ENCODE measurements around the gene CARD16.
"Not testable (repeated sequence)": the region's sequence is repeated elsewhere in the genome, so short reads cannot be mapped to it uniquely, and the experiment has no call there.

CARD16 gene

DNA sequence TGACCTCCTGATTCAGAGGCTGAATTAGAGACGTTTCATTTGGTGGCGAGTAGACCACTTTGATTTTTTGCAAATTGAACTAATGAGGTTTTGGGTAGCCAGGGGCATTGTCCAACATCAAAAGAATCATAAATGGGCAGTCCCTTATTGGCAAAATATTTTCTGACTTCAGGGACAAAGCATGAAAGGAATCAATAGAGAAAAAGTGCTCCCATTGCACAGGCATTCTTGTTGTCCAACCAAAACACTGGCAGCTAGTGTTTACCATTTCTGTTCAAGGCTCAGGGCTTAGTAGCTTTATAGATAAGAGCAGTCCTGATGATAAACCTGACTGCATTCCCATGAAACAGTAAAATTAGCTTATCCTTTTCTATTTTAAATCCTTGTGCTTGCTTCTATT, 6.4 kb upstream of the CARD16 start:
- in situ Hi-C loops (cut with MboI; ENCODE audit: low sequenced_read_pairs) = no loop called here

- in situ Hi-C loops (cut with MboI; ENCODE audit: low sequenced_read_pairs) = no loop called here
These were observed 4.3 kb upstream of the CARD16 start for GRCh38 chr11:105049481-105049880.

DNA sequence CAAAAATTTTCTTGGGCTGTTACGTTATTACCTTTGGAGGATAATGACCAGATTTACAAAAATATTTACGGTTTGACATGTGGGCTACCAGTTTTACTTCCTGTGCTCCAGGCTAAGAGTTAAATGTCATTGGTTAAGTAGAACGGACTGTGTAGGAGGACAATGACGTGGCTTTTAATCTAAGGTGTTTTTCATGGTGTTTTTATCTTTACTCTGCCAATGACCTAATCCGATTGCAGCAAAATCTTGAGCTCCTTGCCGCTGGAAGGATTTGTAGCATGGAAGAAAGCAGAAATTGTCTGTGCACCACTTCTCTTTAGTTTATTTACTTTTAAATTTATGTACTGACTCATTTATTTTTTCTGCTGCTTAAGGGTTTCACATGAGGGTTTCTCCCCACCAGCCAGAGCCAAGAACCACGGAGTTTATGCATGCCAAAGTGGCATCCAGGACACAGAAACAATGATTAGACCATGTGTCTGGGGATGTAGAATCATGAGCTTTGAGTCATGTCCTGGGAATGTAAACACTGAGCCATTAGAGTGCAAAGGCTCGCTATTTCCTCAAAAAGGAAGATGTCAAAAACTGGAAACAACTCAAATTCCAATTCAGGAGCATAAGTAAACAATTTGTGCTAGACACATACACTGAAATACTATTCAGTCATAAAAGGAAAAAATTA, 1.9 kb upstream of the CARD16 start:
- in situ Hi-C loops (cut with MboI; ENCODE audit: low sequenced_read_pairs) = no loop called here

DNA sequence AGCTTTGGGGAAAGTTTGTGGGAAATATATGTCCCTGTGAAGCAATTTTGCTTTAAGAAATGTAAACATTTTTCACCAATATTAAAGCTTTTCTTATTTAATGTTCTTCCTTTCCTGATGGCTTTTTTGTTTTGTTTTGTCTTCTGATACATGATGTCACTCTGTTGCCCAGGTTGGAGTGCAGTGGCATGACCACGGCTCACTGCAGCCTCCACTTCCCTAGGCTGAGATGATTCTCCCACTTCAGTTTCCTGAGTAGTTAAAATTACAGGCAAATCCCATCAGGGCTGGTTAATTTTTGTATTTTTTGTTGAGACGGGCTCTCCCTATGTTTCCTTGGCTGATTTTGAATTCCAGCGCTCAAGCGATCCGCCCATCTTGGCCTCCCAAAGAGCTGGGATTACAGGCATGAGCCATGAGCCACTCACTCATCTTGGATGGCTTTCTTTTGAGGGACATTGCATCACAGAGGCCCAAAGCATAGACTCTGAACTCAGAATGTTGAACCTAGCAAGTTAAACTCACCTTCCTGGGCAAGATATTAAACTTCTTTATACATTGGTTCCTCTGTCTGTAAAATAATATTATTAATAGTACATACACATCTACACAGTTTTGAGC, 651 bp upstream of the CARD16 start:
- in situ Hi-C loops (cut with MboI; ENCODE audit: low sequenced_read_pairs) = no loop called here

DNA sequence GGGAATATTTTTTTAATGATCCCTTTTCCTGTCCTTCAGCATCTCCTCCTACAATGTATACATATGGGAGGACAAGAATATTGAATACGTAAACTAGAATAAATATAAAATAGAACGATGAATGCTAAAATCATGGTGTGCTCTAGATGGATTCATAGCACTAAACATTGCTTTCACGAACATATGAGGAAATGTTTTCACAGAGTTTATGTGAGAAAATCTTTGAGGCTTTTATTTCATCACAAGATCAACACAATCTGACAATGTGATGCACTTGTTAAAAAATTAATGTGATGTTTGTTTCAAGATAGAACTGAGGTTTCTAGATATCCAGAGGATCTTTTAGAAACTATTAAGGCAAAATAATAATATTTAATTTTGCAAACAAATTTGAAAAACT, 3.0 kb downstream of the CARD16 start:
- in situ Hi-C loops (cut with MboI; ENCODE audit: low sequenced_read_pairs) = no loop called here

GRCh38 chr11:105040703-105041102, 4.4 kb downstream of the CARD16 start:
- in situ Hi-C loops (cut with MboI; ENCODE audit: low sequenced_read_pairs) = no loop called here

DNA sequence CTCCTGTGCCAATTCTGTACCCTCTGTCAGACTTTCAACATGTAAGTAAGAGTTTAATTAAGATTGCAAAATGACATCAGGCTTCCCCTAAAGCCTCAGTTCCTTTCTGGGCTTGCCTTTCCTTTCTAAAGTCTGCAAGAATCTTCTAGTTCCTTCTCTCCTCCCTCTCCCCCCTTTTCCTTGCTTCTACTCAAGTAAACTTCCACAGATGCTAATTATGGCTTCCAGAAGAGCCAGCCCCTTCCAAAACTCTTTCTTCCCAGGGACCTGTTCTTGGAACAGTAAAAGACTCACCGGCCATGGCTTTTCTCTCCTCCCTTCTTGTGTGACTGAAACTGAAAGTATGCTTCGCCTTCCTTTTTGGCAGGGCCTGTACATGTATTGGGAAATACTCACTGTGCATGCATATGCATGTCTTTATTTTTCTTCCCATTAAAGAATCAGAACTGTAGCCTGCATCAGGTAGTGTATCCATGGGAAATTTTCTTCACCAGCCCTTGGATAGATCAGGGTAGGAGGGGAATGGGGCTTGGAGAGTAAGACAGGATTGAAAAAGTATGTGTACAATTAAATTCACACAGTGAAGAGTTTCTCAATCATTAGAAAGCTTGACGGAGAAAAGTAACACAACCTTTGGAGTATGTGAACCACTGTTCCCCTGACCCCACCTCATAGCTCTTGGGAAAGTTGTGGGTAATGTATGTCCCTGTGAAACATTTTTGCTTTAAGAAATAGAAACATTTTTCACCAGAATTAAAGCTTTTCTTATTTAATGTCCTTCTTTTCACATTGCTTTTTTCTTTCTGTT, 10.1 kb downstream of the CARD16 start, which contains the start of gene CASP1:
CASP1 (minus strand) TSS at position 332 of the 808 bp plus-strand sequence; CDS start at position 301, 31 bp downstream.
- in situ Hi-C loops (cut with MboI; ENCODE audit: low sequenced_read_pairs) = no loop called here

DNA sequence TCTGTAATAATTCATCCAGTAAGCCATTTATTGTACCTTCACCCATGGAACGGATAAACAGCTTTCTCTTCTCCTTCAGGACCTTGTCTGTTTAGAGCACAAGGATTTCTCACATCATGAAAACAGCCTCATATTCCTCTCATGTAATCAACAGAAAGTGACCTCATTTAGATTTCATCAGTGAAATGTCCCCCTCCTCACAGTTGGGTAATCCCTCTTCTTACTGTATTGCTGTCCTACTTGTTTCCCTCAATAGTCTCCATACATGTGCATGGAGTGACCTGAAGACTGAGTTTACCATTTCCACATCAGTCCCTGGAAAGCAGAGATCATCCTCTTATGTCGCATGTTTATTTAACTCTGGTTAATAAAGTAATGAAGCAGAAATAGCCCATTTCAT, 10.7 kb downstream of the CARD16 start:
- in situ Hi-C loops (cut with MboI; ENCODE audit: low sequenced_read_pairs) = not testable (repeated sequence)

DNA sequence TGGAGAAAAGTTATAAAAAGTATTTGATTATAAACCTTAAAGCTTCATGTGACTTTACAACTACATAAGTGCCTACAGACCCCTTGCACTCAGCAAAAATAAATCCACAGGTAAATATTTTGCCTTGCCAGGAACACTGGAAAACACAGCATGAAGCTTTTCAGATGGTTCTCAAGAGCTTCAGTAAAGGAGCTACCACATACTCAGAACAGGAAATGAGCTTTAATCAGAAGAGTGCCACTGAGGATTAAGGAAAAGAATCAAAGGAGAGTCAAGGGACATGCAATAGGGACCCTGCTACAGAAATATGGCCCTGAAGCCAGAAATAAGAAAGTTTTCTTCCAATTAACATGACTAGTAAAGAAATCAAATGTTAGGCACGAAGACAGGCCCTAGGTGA, 11.4 kb downstream of the CARD16 start:
- in situ Hi-C loops (cut with MboI; ENCODE audit: low sequenced_read_pairs) = no loop called here

DNA sequence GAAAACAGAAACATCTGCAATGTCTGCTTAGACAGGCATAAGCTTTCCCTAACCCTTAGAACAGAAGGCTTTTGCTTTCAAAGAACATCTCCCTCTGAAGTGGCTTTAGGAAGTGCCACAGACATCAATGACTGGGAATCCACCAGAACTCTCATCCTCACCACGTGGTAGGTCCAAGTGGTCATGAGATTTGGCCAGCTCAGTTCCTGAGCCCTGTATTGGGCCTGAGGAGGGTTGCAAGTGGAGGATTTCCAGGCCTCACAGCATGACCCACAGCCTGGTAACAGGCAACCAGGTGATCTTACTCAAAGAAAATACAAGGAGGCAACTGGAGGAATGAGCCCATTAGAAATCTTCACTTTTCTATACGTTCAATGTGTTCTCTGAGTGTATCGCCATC, 11.8 kb downstream of the CARD16 start:
- in situ Hi-C loops (cut with MboI; ENCODE audit: low sequenced_read_pairs) = no loop called here

GRCh38 chr11:105032495-105032894, 12.6 kb downstream of the CARD16 start:
- in situ Hi-C loops (cut with MboI; ENCODE audit: low sequenced_read_pairs) = no loop called here

- in situ Hi-C loops (cut with MboI; ENCODE audit: low sequenced_read_pairs) = no loop called here
These were observed 17.5 kb downstream of the CARD16 start for GRCh38 chr11:105027678-105028077.

DNA sequence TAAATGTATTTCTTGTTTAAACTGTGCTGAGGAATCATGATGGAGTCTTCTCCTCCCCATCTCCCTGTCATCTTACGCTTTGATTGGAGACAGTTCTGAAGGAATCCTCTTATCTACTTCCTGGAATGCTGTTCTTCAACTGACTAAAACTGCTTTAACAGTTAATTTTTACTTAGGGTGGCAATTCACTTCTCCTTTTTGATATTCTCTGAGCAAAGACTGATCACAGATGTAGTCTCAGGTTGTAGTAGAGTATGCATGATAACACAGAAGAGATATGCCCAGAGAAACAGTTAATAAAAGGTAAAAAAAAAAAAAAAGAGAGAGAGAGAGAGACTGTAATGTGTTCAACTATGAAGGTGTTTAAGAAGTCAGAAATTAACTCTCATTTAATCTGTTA, 20.7 kb downstream of the CARD16 start:
- in situ Hi-C loops (cut with MboI; ENCODE audit: low sequenced_read_pairs) = no loop called here

GRCh38 chr11:105023003-105023402, 22.1 kb downstream of the CARD16 start, which contains the start of gene CASP5:
CASP5 (minus strand) TSS chr11:105023168; CDS start chr11:105023136, 32 bp downstream.
- in situ Hi-C loops (cut with MboI; ENCODE audit: low sequenced_read_pairs) = no loop called here

GRCh38 chr11:105022527-105022926, 22.6 kb downstream of the CARD16 start:
- in situ Hi-C loops (cut with MboI; ENCODE audit: low sequenced_read_pairs) = no loop called here

DNA sequence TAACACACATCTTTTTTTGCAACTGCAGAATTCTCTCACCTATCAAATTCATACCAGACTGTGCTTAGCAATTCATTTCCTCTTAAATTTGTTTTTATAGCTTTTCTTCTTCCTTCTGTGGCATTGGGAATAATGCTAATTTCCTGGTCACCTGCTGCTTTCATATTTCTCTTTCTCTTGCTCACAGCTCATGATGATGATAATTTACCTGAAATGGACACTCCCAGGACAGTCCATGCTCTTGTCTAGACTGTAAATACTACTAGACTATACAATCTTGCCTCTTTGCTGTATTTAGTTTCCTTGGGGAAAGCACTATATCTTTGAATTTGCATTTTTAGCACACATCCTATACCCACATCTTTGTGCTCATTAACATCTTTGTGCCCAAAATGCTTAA, 37.7 kb downstream of the CARD16 start:
- in situ Hi-C loops (cut with MboI; ENCODE audit: low sequenced_read_pairs) = no loop called here

DNA sequence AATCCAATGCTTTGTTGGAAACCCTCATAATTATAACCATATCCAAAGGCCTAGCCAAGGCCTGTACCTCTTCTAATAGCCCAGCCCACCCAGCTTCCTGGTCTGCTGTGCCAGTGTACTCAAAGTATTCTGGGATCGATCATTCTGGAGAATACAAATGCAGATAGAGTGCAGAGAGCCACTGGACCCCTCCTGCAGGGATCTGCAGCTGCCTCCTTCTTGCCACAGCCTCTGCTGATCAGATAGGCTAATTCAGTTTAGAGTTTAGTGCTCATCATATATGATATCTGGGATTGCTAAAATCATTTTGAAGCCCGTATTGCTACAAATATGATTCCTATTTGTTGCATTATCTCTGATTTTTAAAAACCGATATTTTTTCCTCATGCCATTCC, 39.7 kb downstream of the CARD16 start:
- in situ Hi-C loops (cut with MboI; ENCODE audit: low sequenced_read_pairs) = no loop called here

DNA sequence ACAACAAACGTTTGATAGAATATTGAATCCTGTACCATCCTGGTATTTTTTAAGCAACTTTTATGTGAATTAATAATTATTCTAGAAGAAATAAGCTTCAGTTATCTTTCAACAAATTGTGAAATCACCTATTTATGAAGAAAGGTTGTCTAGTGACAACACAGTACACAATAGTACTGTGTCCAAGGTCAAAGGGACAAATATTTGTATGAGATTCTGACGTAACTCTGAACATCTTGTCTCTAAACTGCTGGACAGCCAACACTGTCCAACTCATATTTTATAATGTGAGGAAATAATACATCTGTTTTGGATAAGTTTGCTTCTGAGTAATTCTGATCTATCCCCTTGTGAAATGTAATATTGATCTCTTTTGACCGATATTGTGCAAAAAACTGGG, 41.1 kb downstream of the CARD16 start:
- in situ Hi-C loops (cut with MboI; ENCODE audit: low sequenced_read_pairs) = no loop called here

- in situ Hi-C loops (cut with MboI; ENCODE audit: low sequenced_read_pairs) = no loop called here
These were observed 42.0 kb downstream of the CARD16 start for GRCh38 chr11:105003151-105003550.

GRCh38 chr11:105000797-105001196, 44.3 kb downstream of the CARD16 start:
- in situ Hi-C loops (cut with MboI; ENCODE audit: low sequenced_read_pairs) = no loop called here

GRCh38 chr11:105000167-105000566, 45.0 kb downstream of the CARD16 start:
- in situ Hi-C loops (cut with MboI; ENCODE audit: low sequenced_read_pairs) = no loop called here

DNA sequence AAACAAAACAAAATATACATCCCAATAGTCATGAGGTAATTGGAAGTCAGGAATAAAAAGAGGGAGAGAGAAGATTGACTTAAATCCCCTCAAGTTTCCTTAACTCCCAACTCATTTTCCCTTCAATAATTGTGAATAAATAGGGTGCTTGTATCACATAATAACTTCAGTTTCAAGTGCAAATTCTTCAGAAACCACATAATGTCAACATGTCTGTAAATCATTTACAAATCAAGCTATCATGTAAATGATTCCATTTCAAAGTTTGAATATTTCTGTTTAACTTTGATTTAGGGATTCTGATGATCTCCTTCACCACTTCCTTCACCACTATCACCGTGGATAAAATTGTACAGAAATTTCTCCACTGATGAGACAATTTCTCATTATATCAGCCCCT, 45.4 kb downstream of the CARD16 start:
- in situ Hi-C loops (cut with MboI; ENCODE audit: low sequenced_read_pairs) = no loop called here

Data from HL-60/S4 treated with retinoic acid at 250 ng/mL for 4 days and 3 days (cell line).